ENCODE measurements around the gene VIPR1.

Gene VIPR1, protein sequence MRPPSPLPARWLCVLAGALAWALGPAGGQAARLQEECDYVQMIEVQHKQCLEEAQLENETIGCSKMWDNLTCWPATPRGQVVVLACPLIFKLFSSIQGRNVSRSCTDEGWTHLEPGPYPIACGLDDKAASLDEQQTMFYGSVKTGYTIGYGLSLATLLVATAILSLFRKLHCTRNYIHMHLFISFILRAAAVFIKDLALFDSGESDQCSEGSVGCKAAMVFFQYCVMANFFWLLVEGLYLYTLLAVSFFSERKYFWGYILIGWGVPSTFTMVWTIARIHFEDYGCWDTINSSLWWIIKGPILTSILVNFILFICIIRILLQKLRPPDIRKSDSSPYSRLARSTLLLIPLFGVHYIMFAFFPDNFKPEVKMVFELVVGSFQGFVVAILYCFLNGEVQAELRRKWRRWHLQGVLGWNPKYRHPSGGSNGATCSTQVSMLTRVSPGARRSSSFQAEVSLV

DNA sequence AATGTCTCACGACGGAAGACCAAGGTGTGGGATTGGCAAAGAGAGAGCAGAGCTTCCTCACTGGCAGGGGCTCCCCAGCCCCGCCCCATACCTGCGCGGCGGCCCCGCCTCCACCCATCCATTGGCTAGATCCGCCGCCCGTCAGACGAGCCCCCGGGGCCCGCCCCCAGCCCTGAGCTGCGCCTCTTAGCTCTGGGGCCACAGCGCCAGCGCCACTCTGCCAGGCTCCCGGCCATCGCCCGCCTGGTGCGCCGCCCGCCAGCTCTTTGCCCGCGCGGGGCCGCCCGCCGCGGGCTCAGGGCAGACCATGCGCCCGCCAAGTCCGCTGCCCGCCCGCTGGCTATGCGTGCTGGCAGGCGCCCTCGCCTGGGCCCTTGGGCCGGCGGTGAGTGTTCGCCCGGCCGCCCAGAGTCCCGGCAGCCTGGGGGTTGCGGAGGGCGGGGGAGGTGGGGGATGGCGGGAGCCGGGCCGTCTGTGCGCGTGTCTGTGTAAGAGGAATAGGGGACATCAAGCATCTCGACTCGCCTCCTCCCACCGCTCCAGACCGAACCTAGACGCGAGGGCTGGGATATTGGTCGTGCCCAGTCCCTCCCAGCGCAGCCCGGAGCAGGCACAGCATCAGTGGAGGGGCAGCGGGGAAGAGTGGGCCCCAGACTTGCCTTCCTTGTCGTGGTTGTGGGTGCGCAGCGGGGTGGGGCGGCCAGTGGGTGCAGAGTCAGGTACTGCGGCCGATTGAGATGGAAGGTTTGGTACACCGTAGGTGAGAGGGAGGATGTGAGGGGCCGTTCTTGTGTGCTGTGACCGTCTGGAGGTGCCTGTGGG is at the start of gene VIPR1:
Gene VIPR1, plus strand, starts transcription at position 215 of the 822 bp plus-strand sequence. Its CDS starts 93 bp downstream, at position 308.
- peak; percentile 56 for DNase-seq

DNA sequence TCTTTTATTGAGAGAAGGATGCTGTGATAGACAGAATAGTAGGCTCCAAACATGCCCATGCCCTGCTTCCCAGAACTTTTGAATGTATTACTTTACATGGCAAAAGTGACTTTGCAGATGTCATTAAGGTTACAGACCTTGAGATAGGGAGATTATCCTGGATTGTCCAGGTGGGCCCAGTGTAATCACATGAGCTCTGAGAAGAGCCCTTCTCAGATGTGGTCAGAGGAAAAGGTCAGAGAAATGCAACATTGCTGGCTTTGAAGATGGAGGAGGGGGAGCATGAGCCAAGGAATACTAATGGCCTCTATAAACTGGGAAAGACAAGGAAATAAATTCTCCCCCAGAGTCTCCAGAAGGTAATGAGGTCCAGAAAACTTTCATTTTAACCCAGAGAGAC is 46.2 kb upstream of the VIPR1 start:
- no peak for DNase-seq

DNA sequence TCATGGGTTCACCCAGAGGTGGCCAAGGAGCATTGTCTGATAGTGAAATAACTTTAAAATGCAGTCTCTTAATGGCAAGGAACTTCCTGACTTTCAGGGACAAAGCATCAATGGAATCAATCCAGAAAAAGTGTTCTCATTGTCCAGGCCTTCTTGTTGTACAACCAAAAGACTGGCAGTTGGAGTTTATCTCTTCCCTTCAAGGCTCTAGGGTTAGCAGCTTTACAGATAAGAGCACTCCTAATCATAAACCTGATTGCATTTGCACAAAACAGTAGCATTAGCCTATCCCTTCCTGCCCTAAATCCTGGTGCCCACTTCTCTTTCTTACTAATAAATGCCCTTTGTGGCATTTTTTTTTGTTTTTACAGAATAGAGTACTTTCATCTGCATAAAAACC is 43.3 kb upstream of the VIPR1 start:
- no peak for DNase-seq

DNA sequence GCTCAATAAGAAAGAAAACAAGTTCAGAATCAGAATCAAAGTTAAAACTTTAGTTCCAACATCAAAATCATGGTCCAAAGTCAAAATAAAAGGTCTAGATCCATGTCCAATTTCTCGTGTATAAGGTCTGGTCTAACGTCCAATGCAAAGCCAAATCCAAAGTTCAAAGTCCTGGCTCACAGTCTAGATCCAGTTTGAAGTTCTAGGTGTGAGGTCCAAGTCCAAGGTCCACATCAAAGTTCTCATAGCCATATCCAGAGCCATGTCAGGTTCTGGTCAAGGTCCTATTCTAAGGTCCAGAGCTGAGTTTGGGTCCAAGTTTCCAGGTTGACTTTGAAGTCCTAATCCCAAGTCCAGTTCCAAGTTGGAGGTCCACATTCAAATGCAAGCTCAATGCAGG is 40.7 kb upstream of the VIPR1 start:
- no peak for DNase-seq

DNA sequence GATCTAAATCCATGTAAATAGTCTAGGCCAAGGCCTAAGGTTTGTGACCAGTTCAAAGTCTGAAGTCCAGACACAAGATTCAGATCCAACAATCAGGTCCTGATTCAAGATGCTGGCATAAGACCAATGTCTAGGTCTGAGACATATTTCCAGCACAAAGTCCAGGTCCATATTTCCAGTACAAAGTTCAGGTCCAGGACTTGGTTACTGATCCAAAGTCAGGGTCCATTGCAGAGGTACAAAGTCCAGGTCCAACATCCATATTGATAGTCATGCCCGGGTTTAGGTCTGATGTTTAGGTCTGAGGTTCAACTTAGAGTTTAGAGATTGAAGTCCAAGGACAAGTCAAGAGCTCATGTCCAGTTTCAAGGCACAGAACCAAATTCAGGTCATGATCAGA is 39.4 kb upstream of the VIPR1 start:
- DNase-seq, result no peak

DNA sequence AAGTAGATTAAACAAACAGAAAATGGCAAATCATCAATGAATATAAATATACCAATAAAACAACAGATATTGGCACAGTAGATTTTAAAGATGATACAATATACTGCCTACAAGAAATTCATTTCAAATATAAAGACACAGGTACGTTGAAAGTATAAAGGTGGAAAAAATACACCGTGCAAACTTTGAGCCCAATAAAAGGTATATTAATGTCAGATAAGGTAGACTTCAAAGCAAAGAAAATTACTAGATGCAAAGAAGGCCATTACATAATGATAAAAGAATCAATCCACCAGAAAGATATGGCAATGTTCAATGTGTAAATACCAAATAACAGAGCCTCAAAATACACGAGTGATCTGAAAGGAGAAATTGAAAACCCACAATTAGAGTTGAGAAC is 34.3 kb upstream of the VIPR1 start:
- DNase-seq, result no peak

DNA sequence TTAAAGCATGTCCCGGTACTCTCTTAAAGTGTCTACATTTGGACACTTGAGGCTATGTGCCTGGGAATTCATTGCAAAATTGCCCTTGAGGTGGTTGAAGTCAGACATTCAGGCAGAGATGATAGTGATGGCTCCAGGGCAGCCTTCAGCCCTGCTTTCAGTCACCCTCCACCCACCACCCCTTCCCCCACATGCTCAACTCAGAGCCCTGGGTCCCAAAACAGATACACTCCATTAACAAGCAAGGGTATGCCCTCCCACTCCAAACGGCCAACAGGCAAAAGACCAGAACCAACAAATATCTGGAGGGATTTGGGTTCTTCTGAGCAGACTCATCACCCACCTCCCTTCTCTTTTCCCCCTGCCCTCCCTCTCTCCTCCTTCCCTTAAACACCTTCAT is 29.9 kb upstream of the VIPR1 start:
- DNase-seq, result no peak

DNA sequence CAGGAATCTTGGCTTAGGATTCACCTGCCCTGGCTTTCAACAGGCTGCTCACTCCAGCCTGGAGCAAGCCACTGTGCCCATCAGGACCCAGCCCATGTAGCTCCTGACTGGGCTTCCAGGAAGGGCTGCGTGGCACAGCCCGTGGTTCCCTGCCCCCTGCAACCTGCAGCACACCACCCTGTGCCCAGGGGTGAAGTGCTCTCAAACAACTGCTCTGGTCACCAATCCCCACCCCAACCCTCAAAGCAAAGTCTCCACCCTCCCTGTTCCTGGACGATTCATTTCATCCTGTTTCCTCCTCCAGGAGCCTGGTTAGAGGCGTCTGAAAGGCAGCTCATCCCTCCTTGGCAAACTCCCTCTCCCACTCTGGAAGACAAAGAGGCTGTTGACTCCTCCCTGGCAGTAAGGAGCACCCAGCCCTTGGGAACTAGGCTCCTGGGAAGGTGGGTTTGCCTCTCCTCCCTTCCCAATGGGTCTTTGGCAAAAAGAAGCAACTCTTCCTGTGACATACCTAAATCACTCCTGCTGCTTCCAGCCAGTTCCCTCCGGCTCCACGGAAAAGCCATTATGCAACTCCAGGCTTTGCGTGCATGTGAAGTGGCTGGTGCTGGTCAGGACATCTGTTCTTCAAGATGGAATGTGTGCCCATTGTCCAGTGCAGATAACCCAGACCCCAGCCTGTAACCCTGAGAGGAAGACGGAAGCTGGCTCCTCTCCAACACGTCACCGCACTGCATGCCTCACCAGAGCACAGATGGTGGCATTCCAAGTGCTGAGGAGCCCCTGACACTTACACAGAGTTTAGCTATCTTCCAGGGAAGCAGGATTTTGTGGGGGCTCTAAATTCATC is 29.1 kb upstream of the VIPR1 start:
- no peak for DNase-seq

DNA sequence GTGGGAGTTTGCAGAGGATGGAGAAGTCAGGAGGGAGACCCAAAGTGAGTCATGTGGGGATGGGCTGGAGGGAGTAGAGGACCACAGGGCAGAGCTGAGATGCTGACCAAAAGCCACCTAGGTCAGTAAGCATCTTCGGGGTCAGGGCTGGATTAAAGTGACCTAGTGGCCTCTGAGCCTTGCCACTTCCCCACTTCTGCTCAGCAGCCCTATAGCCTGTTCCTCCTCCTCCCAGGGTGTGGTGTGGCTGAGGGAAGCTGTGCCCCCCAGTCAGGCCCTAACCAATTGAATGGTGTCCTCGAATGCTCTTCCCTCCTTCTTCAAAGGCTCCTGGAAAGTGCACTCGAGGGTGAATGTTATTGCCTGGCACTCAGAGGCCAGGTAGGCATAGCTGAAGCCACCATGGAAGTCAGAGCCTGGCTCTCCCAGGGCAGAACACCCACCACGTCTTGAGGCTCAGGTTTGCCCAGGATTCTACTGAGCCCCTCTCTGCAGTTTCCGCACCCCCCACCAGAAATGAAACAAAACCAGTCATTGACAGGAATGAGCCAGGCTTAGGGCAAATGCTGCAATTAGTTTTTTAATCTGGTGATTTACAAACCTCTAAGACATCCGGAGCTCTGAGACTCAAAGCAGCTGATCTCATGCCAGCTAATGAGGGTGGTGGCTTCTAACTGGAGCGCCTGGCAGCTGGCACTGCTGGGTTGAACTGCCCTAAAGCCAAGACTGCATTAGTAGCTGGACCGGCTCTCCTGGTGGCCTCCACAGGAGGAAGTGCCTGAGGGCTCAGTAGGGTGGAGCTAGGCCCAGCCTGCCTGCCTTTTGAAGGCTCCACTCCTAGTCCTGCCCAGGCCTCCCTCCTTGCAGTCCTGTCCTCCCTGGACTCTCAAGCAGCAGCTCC is 26.0 kb upstream of the VIPR1 start:
- DNase-seq, result peak; percentile 25

DNA sequence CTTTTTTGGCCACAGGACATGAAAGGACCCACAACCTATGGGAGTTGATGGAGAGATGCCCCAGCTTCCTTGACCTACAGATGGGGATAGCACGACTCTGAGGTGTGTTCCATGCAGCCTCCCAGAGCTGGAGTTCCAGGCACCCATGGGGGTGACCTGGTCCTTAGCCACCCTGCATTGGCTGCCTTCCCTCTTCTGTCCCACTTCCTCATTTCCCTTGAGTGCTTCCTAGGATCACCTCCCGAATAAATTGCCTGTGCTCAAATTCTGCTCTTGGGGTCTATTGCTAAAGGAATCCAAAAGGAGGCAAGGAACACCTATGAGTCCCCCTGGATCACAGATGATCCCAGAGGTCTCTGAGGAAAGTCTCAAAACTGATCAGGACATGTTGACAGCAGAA is 24.7 kb upstream of the VIPR1 start:
- no peak for DNase-seq

DNA sequence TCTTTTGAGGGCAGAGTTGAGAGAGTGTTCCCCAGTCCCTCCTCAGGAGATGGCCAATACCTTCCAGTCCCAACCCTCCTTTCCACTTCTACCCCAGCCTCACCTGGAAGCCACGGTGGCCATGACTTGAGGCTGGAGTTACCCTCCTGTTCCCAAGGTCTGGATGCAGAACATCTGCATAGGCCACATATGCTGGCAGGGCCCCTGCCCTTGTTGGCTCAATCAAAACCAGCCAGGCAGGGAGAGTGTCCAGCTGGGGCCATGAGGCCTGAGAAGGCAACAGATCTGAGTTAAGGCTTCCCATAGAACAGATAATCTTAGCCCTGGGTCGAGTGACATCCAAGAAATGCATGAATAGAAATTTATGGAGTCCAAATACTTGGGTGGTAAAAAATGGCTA is 23.6 kb upstream of the VIPR1 start:
- no peak for DNase-seq

DNA sequence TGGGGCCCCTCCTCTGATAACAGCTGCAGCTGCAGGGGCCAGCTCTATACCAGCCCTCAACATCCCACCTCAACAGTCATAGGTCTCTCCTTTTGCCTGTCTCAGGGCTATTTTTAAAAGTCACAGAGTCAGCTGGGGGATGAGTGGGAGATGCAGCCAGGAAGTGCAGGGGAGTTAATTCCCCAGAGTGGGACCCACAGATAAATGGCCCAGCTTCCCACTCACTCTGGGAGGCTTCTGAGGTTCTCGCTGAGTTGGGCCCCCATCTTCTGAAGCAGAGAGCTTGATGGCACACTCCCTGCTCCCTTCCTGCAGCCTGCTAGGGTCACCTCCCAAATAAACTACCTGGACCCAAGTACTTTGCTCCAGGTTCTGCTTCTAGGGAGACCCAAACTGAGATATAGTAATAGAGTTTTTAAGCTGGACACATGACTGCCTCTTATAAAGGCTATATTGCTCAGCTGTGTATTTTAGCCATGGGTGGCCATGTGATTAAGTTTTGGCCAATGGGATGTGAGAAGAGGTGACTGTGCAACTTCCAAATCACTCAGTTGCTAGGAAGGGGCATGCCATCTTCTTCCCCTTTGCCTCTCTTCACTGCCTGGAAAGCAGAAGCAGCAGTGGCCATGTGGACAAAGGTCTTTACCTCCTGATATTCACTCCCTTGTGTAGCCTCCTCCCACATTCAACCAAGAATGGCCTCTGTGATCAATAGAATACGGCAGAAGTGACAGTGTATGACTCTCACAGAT is 15.5 kb upstream of the VIPR1 start:
- no peak for DNase-seq

DNA sequence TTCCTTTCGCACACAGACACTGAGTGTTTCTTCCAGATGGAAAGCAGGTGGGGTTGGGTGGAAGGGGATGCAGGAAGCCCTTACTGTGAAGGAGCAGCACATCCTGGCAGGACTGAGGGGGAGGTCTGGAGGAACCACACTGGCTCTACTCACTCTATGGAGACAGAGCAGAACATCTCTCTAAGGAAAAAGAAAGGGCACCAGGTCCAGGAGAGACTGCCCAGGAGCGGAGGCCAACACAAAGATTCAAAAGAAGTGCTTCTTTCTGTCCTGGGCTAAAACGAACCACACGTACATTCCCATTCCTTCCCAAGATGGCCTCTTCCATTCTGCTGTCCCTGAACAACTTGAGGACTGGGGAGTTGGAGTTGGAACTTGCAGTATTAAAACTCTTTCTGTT is 13.8 kb upstream of the VIPR1 start:
- no peak for DNase-seq

DNA sequence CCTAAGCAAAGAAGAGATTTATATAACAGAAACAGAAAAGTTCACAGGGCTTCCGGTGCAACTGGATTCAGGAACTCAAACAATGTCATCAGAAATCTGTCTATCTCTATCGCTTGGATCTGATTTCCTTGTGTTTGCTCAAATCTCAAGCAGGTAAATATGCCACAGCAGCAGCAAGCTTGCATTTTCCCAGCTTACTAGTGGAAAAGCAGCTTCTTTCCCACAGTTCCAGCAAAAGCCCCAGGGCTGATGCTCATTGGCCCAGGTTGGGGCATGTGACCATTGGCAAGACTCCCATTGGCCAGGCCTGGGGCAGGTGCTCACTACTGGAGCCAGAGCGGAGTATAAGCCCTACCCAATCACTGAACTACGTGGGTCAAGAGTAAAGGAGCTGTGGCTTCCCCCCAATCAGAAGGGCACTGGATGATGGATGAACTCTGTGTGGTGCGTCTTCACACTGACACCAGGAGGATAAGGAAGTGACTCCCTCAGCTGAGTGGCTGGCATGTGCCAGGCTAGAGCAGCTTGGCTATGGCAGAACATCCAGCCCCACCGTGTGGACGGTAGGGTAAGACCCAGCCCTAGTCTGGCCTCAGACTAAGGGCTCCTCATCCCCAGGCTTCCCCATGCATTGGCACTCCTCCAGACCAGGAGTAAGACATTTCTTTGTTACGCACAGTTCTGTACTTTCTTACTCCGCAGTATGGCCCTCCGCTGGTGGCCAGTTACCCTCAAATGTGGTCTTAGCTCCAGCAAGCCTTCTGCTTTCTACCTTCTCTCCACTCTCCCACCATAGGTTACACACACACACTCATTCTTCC is 13.1 kb upstream of the VIPR1 start:
- DNase-seq, result no peak

DNA sequence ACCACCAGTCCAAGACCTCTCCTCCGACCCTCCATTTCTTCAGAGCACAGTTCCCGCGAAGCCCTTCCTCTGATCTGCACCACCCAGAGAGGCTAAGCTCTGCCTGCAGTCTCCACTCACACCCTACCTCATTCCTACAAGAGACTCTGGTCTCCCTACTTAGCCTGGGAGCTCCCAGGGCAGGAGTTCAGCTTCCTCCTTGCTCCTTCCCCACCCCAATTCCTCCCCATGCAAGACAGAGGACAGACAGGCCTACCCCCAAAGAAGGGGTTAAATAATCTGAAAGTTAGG is 12.6 kb upstream of the VIPR1 start:
- DNase-seq, result no peak

DNA sequence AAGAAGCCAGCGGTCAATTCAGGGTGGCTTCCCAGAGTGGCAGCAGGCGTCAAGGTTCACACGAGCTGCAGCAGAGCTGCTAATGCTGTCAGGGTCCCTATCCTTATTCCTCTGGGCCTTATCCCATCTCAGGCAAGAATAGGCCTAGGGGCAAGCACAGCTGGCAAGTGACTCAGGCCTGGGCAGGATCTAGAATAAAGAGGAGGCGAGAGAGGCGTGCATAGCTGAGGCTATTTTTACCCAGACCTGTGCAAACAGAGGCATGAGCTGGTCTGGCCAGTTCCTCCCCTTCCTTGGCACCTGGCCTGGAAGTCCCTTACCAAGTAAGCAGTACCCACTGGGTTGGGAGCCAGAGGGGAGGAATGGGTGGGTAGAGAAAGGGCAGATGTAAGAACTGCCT is 12.2 kb upstream of the VIPR1 start:
- DNase-seq, result peak; percentile 27

DNA sequence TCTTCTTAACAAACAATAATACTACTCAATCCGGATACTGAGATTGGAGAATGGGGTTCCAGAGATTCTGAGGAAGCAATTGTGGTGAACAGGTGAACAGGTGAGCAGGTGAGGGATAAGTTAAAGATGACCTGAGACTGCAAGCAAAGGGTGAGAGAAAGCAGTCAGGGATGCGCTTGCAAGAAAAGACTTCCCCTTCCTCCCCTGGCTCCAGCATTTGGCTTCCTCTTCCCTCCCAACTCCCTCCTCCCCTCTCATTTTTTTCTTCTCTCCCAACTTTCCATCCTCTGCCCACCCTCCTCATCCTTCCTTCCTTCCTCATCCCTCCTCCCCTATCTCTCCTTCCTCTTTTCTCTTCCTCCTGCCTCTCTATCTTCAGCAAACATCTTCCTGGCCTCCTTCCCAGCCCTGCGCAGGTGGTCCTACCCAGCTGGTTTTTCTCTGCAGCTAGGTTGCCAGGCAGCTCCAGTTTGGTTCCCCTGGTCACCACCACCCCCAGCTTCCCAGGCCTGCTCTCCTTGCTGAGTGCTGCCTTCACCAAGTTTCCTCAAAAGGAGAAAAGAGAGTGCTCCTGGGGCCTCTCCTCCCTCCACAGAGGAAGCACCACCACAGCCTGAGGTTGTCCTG is 10.4 kb upstream of the VIPR1 start:
- no peak for DNase-seq

DNA sequence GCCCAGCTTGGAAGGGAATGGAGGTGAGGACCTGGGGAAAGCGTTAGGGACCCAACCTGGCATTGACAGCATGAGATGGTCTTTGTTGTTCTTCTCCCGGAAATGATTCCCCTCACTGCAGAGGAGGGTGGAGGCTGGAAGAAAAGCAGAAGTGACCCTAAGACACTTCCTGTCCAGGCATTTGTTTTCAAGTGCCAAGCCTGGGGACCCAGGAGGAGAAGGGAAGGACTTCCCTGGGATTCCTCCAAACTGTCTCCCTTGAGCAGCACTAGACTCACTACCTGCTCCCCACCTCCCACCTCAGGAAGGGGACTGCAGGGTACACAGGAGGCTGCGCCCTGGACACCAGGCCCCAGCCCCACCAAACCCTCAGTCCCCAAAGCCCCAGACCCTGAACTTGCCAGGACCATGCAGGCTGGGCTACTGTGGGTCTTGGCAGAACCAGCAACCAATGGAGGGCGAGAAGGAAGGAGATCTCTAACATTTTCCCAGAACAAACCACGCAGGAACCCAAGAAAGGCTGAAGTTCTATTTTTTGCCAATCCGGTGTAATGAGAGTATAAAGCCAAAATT is 9.8 kb upstream of the VIPR1 start:
- no peak for DNase-seq

DNA sequence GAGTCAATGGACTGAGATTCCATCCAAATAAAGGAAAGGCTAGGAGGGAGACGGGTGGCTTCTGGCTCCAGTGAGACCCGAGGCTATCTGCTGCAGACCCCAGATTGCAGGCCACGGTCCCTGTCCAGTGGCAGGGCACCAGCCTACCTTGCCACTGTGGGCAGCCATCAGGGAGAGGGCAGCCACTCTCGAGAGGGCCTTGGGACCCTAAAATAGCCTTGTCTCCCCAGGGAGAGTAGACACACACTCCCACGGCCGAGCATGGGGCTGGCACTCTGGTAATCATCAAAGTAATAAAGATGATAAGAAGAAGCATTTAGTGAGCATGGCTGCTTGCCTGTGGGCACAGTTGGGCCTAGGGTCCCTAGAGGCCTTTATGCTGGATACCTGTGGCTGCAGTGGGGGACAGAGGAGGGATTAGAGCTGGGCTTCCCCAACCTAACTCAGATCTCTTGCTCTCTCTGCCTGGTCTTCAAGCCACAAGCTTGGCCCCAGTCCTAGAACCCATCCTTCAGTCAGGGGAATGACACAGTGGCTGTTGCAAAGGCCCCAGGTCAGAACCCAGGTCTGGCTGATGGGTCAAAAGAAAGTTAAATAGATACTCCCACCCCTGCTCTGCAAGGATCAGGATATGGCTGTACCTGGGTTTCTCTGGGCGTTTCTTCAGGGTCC is 9.2 kb upstream of the VIPR1 start:
- no peak for DNase-seq
